GM23248 (cell line): Measurements from ENCODE around the gene SPR.

Source experiments
- EZH2 ChIP-seq: fragments of 200-600 bp; sonication (generic); IDR thresholded peaks from 2 replicates; pipeline ENCODE4 v1.6.1; 2018; ENCODE audit warnings: antibody characterized with exemption, mild to moderate bottlenecking; ENCODE audit not compliant: insufficient read depth, poor library complexity, severe bottlenecking
- EZH2phosphoT487 ChIP-seq: fragments of 200-600 bp; sonication (generic); IDR thresholded peaks from 2 replicates; pipeline ENCODE4 v1.6.1; 2018; ENCODE audit warnings: antibody characterized with exemption, moderate library complexity, mild to moderate bottlenecking, low read depth; ENCODE audit not compliant: insufficient read depth

DNA sequence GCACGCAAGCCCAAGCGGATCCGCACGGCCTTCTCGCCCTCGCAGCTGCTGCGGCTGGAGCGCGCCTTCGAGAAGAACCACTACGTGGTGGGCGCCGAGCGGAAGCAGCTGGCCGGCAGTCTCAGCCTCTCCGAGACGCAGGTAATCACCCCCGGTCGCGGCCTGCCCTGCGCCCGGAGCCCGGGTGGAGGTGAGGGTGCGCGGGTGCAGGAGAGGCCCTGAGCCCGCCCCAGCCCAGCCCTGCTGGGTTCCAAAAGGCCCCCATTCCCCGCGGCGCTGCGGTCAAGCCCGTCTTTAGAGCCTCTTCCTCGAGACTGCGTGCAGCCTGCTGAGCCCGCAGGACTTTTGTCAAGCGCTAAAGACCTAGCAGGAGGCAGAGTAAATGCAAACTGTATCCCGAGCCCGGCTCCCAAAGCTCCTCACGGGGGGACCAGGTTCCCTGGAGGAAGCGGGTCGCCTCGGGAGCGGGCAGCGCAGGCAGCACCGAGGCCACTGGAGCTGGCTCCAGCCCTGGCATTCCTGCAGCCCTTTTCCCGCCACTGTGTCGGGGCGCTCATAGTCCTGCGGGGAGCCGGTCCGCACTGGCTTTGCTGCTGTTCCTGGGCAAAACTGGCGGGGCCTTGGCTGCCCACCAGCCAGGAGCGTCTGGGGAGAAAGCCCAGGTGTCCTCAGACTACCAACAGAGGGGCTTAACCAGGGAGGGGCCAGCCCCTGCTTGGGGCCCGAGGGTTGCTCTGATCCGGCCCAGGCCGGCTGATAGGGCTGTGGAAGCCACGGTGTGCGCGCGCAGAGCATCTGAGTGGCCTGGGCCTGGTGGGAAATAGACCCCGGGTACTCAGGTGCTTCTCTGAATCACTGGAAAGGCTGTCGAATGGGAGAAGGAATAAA is 37.4 kb downstream of the SPR start:
- TF ChIP-seq EZH2phosphoT487, result no peak
- peak; percentile 92 for TF ChIP-seq EZH2
